Measurements from ENCODE around the gene TALDO1. TPM values are rescaled to one million over a fixed set of nuclear protein-coding genes. Genes with fewer than 3 reads are reported as not detected.
A peak's percentile ranks its signal among the peaks of the same experiment; 100 is the strongest.

The TALDO1 gene
- total and polyA plus RNA-seq, 12 donors: 64.3 to 167 (median 145) TPM

DNA sequence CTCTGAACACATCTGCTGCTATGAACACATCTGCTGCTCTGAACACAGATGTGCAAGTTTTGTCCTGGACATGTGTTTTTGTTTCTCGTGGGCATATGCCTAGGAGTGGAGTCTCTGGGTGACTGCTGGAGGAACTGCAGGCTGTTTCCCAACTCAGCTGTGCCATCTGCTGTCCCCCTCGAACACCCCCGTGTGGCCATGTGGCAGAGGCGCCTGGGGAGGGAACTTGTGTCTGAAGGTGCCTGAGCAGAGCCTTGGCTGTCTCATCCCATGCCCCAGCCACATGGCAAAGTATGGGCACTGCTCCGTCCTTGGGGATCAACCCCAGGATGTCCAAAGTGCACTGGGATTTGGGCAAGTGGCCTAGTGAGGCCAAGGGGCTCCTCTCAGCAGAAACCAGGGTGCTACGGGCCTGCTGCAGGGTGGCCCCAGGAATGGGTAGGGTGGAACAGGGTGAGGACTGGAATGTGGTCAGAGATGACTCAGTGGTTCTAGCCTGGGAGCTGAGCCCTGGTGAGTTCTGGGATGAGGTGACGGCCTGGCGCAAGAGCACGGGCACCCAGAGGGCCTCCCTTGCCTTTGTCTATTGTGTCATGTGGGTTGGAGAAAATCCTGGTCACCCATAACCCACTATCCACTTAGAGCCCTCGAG lies 15.3 kb downstream of the TALDO1 start:
- peaks cover 0 to 82% of the 10 kb centered on the region in 2 donors for H3K36me3 ChIP-seq (replicated peaks in 1 of 2)
- H3K9me3 ChIP-seq (replicated peaks in 1 of 3): no peaks in the 10 kb centered on the region
- H3K27me3 ChIP-seq: no peaks in the 10 kb centered on the region
- no peak overlapping the region for H3K4me3 ChIP-seq
- intact Hi-C loops (cut with DNase I): no loop called here
- peak overlapping the region in 4 of 5 donors; percentile 23 to 59 (median 47) for H3K27ac ChIP-seq
- WGBS, 4 donors: 25 to 48% (median 45%) methylated on average over 2 to 10 of the region's 10 CpGs
- TF ChIP-seq, protein P1, sequence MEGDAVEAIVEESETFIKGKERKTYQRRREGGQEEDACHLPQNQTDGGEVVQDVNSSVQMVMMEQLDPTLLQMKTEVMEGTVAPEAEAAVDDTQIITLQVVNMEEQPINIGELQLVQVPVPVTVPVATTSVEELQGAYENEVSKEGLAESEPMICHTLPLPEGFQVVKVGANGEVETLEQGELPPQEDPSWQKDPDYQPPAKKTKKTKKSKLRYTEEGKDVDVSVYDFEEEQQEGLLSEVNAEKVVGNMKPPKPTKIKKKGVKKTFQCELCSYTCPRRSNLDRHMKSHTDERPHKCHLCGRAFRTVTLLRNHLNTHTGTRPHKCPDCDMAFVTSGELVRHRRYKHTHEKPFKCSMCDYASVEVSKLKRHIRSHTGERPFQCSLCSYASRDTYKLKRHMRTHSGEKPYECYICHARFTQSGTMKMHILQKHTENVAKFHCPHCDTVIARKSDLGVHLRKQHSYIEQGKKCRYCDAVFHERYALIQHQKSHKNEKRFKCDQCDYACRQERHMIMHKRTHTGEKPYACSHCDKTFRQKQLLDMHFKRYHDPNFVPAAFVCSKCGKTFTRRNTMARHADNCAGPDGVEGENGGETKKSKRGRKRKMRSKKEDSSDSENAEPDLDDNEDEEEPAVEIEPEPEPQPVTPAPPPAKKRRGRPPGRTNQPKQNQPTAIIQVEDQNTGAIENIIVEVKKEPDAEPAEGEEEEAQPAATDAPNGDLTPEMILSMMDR (IDR thresholded peaks at IDR 0.05): peak in 4 of 6 experiments; percentile 23 to 52 (median 34)
- TF ChIP-seq POLR2A (IDR thresholded peaks at IDR 0.05): no peak
- H3K4me1 ChIP-seq (replicated peaks in 1 of 2): no peaks in the 10 kb centered on the region
- DNase-seq: peak; percentile 40 to 85 (median 76)

DNA sequence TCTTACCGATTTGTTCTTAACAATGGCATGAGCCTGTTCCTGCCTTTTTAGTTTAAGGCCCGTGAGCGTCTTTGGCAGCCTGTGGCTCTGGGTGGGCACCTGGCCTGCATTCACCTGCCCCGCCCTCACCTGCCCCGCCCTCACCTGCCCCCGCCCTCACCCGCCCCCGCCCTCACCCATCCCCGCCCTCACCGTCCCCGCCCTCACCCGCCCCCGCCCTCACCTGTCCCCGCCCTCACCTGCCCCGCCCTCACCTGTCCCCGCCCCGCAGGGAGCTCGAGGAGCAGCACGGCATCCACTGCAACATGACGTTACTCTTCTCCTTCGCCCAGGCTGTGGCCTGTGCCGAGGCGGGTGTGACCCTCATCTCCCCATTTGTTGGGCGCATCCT lies 15.8 kb downstream of the TALDO1 start:
- TF ChIP-seq POLR2A (IDR thresholded peaks at IDR 0.05): no peak
- TF ChIP-seq, protein P1 (IDR thresholded peaks at IDR 0.05): no peak
- Histone ChIP-seq H3K36me3 (replicated peaks in 1 of 2) (peaks cover 0 to 80% of the 10 kb centered on the region in 2 donors), H3K4me3 (no peak overlapping the region), H3K27ac (peak overlapping the region in 3 of 5 donors; percentile 23 to 59 (median 39)), H3K4me1 (replicated peaks in 1 of 2) (no peaks in the 10 kb centered on the region), H3K9me3 (replicated peaks in 1 of 3) (no peaks in the 10 kb centered on the region), H3K27me3 (no peaks in the 10 kb centered on the region)
- intact Hi-C loops (cut with DNase I): no loop called here
- no peak for DNase-seq
- 58 to 66% (median 65%) methylated on average over 6 to 24 of the region's 24 CpGs for WGBS, 4 donors

DNA sequence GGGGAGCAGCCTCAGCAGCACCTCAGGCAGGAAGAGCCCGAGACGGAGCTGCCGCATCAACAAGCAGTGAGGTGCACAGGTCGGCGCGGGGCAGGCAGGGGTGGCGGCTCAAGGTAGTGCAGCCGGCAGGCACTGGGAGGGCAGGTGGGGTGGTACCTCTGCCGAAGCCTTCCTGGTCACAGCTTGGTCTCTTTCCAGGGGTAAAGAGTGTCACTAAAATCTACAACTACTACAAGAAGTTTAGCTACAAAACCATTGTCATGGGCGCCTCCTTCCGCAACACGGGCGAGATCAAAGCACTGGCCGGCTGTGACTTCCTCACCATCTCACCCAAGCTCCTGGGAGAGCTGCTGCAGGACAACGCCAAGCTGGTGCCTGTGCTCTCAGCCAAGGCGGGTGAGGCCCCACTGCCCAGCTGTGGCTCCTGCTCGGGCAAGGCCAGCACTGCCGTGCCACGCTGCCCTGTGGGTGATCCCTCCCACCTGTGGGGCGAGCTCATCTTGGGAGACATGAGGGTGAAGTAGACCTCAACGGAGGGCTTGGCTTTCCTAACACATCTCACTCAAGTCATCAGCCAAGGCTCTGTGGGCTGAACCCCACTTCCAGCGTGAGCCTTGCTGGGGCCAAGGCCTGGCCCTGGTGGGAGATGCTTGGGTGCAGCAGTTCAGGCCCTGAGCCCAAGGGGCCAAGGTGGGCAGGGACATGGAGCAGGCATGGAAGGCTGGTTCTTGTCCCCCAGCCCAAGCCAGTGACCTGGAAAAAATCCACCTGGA lies 16.5 kb downstream of the TALDO1 start:
- H3K27me3 ChIP-seq: no peaks in the 10 kb centered on the region
- intact Hi-C loops (cut with DNase I): no loop called here
- DNase-seq: peak in 1 of 7 donors; percentile 22
- H3K4me1 ChIP-seq (replicated peaks in 1 of 2): no peaks in the 10 kb centered on the region
- 89 to 90% (median 89%) methylated on average over 12 to 22 of the region's 22 CpGs for WGBS, 4 donors
- TF ChIP-seq POLR2A (IDR thresholded peaks at IDR 0.05): no peak
- TF ChIP-seq, protein P1 (IDR thresholded peaks at IDR 0.05): no peak
- no peak overlapping the region for H3K4me3 ChIP-seq
- H3K36me3 ChIP-seq (replicated peaks in 1 of 2): peaks cover 0 to 79% of the 10 kb centered on the region in 2 donors
- H3K27ac ChIP-seq: peak overlapping the region in 1 of 5 donors; percentile 59
- no peaks in the 10 kb centered on the region for H3K9me3 ChIP-seq (replicated peaks in 1 of 3)

- Histone ChIP-seq H3K9me3 (replicated peaks in 1 of 3) (no peaks in the 10 kb centered on the region), H3K4me3 (no peak overlapping the region), H3K27ac (no peak overlapping the region), H3K4me1 (replicated peaks in 1 of 2) (no peaks in the 10 kb centered on the region), H3K36me3 (replicated peaks in 1 of 2) (peaks cover 0 to 72% of the 10 kb centered on the region in 2 donors), H3K27me3 (no peaks in the 10 kb centered on the region)
- WGBS, 4 donors: 85 to 88% (median 86%) methylated on average over 17 to 18 of the region's 18 CpGs
- DNase-seq: no peak
- intact Hi-C loops (cut with DNase I): no loop called here
- TF ChIP-seq POLR2A (IDR thresholded peaks at IDR 0.05): no peak
- TF ChIP-seq, protein P1 (IDR thresholded peaks at IDR 0.05): no peak
Measured at GRCh38 chr11:764322-765024, 17.2 kb downstream of the TALDO1 start.
